HG03095 (cell line): ENCODE data around the gene CD93.

ENCODE experiments used
- ATAC-seq: cut with Tn5 transposase; IDR thresholded peaks from one replicate; pipeline ENCODE4 v1.9.1; 2021; ENCODE audit warnings: moderate library complexity; ENCODE audit not compliant: unreplicated experiment

Gene CD93

DNA sequence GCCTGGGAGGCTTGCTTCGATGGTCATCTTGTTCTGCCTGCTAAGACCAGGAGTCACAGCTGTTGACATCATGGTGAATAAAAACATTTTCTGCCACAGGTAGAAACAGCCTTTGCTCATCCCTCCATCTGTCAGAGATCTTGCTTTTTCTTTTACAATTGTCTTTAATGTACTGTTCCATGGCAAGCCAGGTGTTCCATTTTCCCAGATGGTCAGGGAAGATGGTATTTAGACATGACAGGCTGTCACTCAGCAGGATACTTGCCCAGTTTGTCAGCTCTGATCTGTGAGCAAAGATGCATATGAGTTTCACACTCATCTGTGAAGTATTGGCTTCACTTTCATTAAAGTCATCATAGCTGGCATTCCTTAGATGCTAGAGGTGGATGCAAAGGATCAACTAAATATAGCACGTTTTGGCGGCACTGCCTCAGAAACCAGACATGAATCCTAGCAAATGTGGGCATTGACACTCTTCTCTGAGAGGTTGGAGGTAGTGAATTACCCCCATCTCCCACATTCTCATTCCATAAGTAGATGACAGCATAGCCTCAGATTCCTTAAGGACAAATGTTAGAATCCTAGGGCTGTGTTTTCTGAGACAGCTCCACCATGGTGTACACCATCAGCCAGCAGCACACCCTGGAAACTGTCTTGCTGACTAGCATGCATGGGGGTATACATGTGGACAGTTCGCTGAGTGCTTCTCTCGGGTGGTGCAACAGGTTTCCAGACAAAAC lies 46.8 kb downstream of the CD93 start:
- ATAC-seq, result no peak

DNA sequence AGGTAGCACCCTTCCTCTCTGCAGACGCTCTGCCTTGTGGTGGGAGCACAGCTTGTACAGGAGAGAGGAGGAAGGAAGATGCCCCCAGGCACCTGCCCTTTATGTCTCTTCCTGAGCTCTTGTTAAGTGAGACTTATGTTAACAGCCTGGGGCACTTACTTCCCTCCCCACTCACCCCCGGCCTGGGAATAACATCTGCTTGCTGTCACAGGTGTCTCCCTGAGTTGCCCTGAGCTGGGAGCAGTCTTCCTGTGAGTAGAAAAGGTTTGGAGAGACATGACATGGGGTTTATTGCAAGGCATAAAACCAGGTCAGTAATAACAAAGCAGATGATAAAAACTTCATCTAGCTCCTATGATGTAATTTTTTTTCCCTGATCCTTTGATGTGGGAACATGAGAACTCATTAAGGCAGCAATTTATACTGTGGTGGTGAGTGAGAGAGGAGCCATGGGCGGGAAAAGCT lies 49.1 kb downstream of the CD93 start:
- ATAC-seq, result no peak

DNA sequence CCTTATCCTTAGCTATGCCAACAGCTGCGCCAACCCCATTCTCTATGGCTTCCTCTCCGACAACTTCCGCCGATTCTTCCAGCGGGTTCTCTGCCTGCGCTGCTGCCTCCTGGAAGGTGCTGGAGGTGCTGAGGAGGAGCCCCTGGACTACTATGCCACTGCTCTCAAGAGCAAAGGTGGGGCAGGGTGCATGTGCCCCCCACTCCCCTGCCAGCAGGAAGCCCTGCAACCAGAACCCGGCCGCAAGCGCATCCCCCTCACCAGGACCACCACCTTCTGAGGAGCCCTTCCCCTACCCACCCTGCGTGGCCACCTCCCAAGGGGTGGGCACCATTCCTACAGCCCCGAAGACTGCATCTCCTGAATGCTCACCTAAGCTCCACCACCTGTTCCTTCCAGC lies 49.8 kb downstream of the CD93 start:
- no peak for ATAC-seq

DNA sequence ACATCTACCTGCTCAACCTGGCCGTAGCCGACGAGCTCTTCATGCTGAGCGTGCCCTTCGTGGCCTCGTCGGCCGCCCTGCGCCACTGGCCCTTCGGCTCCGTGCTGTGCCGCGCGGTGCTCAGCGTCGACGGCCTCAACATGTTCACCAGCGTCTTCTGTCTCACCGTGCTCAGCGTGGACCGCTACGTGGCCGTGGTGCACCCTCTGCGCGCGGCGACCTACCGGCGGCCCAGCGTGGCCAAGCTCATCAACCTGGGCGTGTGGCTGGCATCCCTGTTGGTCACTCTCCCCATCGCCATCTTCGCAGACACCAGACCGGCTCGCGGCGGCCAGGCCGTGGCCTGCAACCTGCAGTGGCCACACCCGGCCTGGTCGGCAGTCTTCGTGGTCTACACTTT lies 50.4 kb downstream of the CD93 start:
- ATAC-seq, result no peak

DNA sequence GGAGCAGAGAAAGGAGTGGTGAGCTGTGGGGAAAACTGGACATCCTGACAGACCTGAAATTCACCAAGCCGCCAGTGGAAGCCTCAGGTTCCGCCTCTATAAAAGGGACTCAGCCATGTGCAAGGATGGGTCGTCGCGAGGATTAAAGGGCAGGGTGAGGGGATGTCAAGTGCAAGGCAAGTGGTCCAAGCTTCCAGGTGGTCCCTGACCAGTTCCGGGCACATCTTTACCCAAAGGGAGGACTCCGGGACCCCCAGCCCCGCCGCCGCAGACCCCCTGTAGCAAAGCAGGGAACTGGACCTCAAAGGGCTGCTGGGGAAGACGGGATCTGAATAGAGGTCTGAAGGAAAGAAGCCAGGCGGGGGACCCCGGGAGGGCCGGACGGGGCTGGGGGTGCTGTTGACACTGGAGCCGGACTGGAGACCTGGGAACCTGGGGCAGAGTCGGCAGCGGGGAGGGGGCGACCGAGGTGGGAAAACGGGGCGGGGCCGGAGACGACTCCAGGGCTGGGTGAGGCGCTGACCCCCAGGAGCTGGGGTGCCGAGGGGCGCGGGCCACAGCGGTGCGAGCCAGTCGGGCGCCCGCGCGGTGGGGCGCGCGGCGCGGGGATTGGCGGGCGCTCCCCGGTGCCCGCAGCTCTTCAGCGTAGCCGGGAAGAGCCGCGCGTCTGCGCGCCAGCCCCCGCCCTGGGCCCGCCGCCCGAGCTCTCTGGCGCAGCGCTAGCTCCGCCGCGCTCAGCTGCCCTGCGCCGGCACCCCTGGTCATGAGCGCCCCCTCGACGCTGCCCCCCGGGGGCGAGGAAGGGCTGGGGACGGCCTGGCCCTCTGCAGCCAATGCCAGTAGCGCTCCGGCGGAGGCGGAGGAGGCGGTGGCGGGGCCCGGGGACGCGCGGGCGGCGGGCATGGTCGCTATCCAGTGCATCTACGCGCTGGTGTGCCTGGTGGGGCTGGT lies 51.1 kb downstream of the CD93 start, which contains the start of gene SSTR4:
SSTR4 (plus strand) TSS at position 592 of the 951 bp plus-strand sequence; CDS start at position 764, 172 bp downstream.
- no peak for ATAC-seq

DNA sequence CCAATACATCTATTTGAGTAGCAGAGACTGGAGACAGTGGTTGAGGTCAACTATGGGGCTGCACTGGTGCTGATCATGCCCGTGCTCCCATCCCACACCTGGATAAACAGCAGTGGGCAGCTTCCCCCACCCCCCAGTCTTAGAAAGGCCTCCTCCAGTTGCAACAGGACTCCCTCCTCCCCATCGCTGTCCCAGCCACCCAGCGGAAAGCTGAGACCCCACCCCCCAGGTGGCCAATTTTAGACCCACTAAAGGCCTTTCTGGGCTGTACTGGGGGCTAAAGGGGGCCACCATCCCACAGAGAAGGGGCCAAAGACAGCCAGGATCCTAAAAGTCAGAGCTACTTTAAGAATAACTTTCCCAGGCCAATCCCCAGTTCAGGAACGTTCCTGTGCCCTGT lies 52.2 kb downstream of the CD93 start:
- ATAC-seq, result no peak

DNA sequence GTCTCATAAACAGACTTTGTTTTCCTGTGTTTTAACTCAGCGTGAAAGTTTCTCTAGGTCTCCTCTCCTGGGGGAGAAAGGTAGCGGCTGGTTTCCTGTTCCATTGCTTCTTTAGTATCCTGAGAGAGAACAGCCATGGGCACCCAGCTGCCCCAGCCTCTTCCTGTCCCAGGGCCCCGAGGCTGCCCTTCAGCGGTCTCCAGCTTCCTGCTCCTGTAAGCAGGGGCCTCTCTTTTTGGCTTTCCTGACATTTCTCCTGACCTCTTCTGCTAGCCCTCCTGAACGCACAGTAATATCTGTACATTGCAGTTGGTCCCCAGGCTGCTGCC lies 53.4 kb downstream of the CD93 start:
- ATAC-seq, result no peak

DNA sequence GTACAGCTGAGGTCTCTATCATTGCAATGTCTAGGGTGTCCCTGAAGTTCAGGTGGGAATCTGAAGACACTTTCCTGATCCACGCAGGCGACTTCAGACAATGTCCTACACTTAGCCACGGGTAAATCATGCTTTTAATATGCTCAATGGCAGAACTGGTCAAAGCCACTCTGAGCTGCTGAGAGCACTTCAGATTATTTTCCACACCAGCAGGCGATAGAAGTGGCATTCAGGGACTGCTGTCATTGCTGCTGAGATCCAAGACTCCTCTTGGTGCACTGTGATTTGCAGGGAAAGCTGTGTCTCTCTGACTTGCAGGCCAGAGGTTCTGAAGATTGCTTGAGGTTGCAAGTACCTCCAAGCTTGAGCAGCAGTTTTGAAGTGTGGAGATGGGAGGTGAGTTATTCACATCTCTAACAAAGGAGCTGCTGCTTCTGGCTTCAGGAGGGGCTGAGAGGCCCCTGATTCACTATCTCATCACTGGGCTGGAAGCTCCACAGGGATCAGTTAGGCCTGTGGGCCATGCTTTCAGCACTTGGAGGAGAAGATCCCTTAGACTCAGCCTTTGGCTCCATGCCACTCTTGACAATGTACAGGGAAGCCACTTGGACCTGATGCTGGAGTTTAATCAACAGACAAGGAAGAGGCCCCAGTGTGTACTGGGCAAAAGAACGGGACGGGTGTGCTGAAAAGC lies 53.9 kb downstream of the CD93 start:
- no peak for ATAC-seq

DNA sequence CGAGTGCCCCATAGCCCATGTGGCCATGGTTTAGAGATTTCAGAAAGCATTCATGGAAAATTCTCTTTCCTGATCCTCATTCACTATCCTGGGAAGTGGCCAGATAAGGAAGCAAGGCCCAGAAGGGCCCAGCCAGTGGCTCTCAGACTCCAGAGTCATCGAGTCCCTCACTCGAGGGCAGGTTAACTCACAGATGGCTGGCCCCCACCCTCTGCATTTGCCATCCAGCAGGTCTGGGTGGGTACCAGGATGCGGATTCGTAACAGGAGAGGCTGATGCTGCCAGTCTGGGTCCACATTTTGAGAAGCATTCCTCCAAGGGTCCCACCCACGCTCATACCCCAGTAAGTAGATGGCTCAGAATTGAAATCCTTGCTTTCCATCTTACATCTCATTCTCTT lies 54.8 kb downstream of the CD93 start:
- no peak for ATAC-seq
